Measurements from ENCODE around the gene SH2D5.

GRCh38 chr1:20728371-20729154 is 3.9 kb downstream of the SH2D5 start:
- TF ChIP-seq CTCF (conservative IDR thresholded peaks at IDR 0.05; ENCODE audit: low read depth, low read length) (no peak), EZH2 (IDR thresholded peaks at IDR 0.05; ENCODE audit: low read length, unreplicated experiment) (no peak), EZH2phosphoT487 (IDR thresholded peaks at IDR 0.05; ENCODE audit: borderline replicate concordance, low read length) (no peak)
